Measurements from ENCODE around the gene IDUA. TPM values are rescaled to one million over a fixed set of nuclear protein-coding genes. Genes with fewer than 3 reads are reported as not detected.
A peak's percentile ranks its signal among the peaks of the same experiment; 100 is the strongest.

IDUA gene
- total and polyA plus RNA-seq, 12 donors: 1.6 to 109 (median 31.2) TPM

DNA sequence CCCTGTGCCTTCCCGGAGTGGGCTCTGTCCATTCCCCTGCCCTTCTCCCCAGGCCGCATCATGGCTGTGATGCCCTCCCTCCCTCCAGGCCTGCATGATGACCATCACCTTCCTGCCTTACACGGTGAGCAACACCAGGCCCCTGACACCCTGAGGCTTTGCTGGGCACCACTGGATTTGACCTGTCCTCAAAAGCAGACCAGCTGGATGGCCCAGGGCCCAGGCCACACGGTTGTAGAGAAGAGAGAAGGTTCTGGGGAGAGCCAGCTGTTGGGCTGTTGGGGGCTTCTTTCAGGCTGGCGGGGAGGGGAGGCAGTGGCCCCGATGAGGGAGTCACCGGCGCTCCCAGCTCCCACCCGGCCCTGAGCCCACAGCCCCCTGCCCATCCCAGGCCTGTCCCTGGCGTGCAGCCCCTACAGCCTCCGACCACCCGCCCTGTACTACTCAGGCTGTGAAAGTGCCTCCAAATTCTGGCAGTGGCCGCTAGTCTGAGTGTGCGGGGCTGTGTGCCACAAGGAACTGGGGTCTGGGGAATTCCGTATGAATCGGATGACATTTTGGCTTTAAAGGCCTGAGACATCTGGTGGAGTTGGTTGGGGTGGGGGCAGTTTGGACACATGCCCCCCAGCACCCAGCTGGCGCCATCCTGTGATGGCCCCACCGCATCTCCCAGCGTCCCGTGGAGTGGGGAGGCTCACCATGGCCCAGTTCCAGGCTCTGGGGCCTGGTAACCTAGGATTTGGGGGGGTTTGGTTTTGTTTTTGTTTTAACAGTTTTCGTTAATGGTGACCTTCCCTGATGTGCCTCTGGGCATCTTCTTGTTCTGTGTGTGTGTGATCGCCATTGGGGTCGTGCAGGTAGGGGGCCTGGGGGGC lies 35.0 kb upstream of the IDUA start:
- H3K4me3 ChIP-seq: no peak overlapping the region
- no peak for TF ChIP-seq POLR2A (IDR thresholded peaks at IDR 0.05)
- TF ChIP-seq, protein P1, sequence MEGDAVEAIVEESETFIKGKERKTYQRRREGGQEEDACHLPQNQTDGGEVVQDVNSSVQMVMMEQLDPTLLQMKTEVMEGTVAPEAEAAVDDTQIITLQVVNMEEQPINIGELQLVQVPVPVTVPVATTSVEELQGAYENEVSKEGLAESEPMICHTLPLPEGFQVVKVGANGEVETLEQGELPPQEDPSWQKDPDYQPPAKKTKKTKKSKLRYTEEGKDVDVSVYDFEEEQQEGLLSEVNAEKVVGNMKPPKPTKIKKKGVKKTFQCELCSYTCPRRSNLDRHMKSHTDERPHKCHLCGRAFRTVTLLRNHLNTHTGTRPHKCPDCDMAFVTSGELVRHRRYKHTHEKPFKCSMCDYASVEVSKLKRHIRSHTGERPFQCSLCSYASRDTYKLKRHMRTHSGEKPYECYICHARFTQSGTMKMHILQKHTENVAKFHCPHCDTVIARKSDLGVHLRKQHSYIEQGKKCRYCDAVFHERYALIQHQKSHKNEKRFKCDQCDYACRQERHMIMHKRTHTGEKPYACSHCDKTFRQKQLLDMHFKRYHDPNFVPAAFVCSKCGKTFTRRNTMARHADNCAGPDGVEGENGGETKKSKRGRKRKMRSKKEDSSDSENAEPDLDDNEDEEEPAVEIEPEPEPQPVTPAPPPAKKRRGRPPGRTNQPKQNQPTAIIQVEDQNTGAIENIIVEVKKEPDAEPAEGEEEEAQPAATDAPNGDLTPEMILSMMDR (IDR thresholded peaks at IDR 0.05): no peak
- H3K4me1 ChIP-seq (replicated peaks in 1 of 2): peaks cover 0 to 3% of the 10 kb centered on the region in 2 donors
- intact Hi-C loops (cut with DNase I): loop anchor here in 1 of 2 donors (10.0 kb wide), 1 partner anchor 67 kb away; no protein-coding TSS in a partner anchor
- H3K27ac ChIP-seq: no peak overlapping the region
- H3K36me3 ChIP-seq (replicated peaks in 1 of 2): no peaks in the 10 kb centered on the region
- DNase-seq: peak in 1 of 7 donors; percentile 8
- H3K9me3 ChIP-seq (replicated peaks in 1 of 3): no peaks in the 10 kb centered on the region
- 89 to 91% (median 90%) methylated on average over 10 to 23 of the region's 23 CpGs for WGBS, 4 donors
- no peaks in the 10 kb centered on the region for H3K27me3 ChIP-seq

DNA sequence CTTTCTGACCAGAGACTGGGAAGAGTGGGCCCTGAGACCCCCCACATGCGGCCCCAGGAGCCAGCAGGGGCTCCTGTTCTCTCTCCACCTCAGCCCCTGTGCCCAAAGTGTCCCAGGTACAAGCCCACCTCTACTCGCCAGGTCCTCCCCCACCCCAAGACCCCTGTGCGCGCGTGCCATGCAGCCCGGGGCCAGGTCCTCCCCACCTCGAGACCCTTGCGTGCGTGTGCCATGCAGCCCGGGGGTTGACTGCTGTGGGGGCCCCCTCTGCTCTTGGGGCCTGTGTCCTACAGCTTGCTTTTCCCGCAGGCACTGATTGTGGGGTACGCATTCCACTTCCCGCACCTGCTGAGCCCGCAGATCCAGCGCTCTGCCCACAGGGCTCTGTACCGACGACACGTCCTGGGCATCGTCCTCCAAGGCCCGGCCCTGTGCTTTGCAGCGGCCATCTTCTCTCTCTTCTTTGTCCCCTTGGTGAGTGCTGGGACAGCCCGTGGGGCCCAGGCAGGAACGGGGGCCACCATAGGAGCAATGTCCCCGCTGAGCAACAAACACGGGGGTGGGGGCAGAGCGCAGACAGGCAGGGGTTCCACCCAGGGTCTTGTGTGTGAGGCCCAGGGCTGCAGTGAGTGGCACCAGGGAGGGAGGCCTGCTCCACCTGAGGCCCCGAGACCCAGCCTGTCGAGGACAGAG lies 33.8 kb upstream of the IDUA start:
- no peaks in the 10 kb centered on the region for H3K27me3 ChIP-seq
- H3K4me1 ChIP-seq (replicated peaks in 1 of 2): peaks cover 0 to 2% of the 10 kb centered on the region in 2 donors
- no peaks in the 10 kb centered on the region for H3K36me3 ChIP-seq (replicated peaks in 1 of 2)
- WGBS, 4 donors: 91 to 95% (median 94%) methylated on average over 6 to 28 of the region's 28 CpGs
- H3K4me3 ChIP-seq: no peak overlapping the region
- intact Hi-C loops (cut with DNase I): loop anchor here in 1 of 2 donors (10.0 kb wide), 1 partner anchor 68 kb away; no protein-coding TSS in a partner anchor
- peak in 2 of 7 donors; percentile 3 to 16 for DNase-seq
- no peak for TF ChIP-seq POLR2A (IDR thresholded peaks at IDR 0.05)
- TF ChIP-seq, protein P1 (IDR thresholded peaks at IDR 0.05): no peak
- no peak overlapping the region for H3K27ac ChIP-seq
- no peaks in the 10 kb centered on the region for H3K9me3 ChIP-seq (replicated peaks in 1 of 3)

DNA sequence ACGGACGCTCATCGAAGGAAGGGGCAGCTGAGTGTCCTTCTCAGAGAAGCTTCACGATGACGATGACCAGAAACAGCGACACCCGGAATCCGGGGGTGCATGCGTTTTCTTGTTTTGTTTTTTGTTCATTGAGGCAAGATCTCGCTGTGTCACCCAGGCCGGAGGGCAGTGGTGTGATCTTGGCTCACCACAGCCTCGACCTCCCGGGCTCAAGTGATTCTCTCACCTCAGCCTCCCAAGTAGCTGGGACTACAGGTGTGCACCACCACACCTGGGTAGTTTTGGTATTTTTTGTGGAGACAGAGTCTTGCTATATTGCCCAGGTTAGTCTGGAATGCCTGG lies 33.3 kb upstream of the IDUA start:
- Histone ChIP-seq H3K4me1 (replicated peaks in 1 of 2) (no peaks in the 10 kb centered on the region), H3K4me3 (no peak overlapping the region), H3K9me3 (replicated peaks in 1 of 3) (no peaks in the 10 kb centered on the region), H3K36me3 (replicated peaks in 1 of 2) (no peaks in the 10 kb centered on the region), H3K27me3 (no peaks in the 10 kb centered on the region), H3K27ac (no peak overlapping the region)
- peak in 1 of 7 donors; percentile 10 for DNase-seq
- WGBS, 4 donors: 96 to 98% (median 97%) methylated on average over 13 of the region's 13 CpGs
- TF ChIP-seq, protein P1 (IDR thresholded peaks at IDR 0.05): no peak
- no peak for TF ChIP-seq POLR2A (IDR thresholded peaks at IDR 0.05)
- intact Hi-C loops (cut with DNase I): loop anchor here in 1 of 2 donors (10.0 kb wide), 1 partner anchor 69 kb away; no protein-coding TSS in a partner anchor
